ENCODE measurements around the gene CLK3. TPM values are rescaled to one million over a fixed set of nuclear protein-coding genes. Genes with fewer than 3 reads are reported as not detected.

CLK3 gene
- total and polyA plus RNA-seq, 10 of the 15 experiments (the other 5 are each of a cell fraction or from before 2014, with no cell fraction given) = 3.3 to 169 (median 66.2) TPM

- TF ChIP-seq CUX1 (IDR thresholded peaks at IDR 0.05; ENCODE audit: insufficient replicate concordance, low read depth, low read length) (no peak), ZZZ3 (IDR thresholded peaks at IDR 0.05; ENCODE audit: control insufficient read depth, insufficient read length, low read depth) (no peak), SIN3A (IDR thresholded peaks at IDR 0.05; ENCODE audit: low read depth, low read length) (peak; percentile 59; the same call in 1 of the 2 replicates), NBN (IDR thresholded peaks at IDR 0.05) (peak; percentile 80), NFIC (IDR thresholded peaks at IDR 0.05; ENCODE audit: low read depth, low read length) (no peak), SMARCA5 (IDR thresholded peaks at IDR 0.05) (peak; percentile 97), ATF7 (IDR thresholded peaks at IDR 0.05; ENCODE audit: low read depth) (no peak), GABPA (IDR thresholded peaks at IDR 0.05; ENCODE audit: low read depth) (no peak), HDGF (IDR thresholded peaks at IDR 0.05) (0 out of 2 replicates have a peak, but pooled peaks have one; percentile 50), SKIL (IDR thresholded peaks at IDR 0.05; ENCODE audit: low read depth, poor library complexity, severe bottlenecking) (peak; percentile 18), ZNF622 (IDR thresholded peaks at IDR 0.05) (no peak), PAX5 (IDR thresholded peaks at IDR 0.05; ENCODE audit: borderline replicate concordance, low read depth, low read length) (no peak), RFX5 (IDR thresholded peaks at IDR 0.05; ENCODE audit: low read depth, low read length) (no peak), EGR1 (IDR thresholded peaks at IDR 0.05; ENCODE audit: borderline replicate concordance in 1 of 2, low read depth in 2 of 2, low read length in 2 of 2) (peak in 1 of 2 experiments; percentile 94; a peak in 2 of 3 replicates), E2F8 (IDR thresholded peaks at IDR 0.05; ENCODE audit: low read depth, partially characterized antibody) (no peak)
- TF ChIP-seq, protein P1, sequence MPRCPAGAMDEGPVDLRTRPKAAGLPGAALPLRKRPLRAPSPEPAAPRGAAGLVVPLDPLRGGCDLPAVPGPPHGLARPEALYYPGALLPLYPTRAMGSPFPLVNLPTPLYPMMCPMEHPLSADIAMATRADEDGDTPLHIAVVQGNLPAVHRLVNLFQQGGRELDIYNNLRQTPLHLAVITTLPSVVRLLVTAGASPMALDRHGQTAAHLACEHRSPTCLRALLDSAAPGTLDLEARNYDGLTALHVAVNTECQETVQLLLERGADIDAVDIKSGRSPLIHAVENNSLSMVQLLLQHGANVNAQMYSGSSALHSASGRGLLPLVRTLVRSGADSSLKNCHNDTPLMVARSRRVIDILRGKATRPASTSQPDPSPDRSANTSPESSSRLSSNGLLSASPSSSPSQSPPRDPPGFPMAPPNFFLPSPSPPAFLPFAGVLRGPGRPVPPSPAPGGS (IDR thresholded peaks at IDR 0.05; ENCODE audit: borderline replicate concordance, insufficient read depth, low read depth, low read length, poor library complexity, severe bottlenecking) = no peak
These were observed 710 bp upstream of the CLK3 start (continued) for GRCh38 chr15:74614744-74615507.
